ENCODE measurements around the gene LRRC34.

GRCh38 chr3:169804681-169805080 lies 8.0 kb downstream of the LRRC34 start:
- TF ChIP-seq CTCF (IDR thresholded peaks at IDR 0.05; ENCODE audit: insufficient read depth, low read length) (no peak), POLR2AphosphoS5 (IDR thresholded peaks at IDR 0.05; ENCODE audit: low read depth) (no peak), GABPA (IDR thresholded peaks at IDR 0.05; ENCODE audit: low read depth) (no peak)
- TF ChIP-seq, protein P1, sequence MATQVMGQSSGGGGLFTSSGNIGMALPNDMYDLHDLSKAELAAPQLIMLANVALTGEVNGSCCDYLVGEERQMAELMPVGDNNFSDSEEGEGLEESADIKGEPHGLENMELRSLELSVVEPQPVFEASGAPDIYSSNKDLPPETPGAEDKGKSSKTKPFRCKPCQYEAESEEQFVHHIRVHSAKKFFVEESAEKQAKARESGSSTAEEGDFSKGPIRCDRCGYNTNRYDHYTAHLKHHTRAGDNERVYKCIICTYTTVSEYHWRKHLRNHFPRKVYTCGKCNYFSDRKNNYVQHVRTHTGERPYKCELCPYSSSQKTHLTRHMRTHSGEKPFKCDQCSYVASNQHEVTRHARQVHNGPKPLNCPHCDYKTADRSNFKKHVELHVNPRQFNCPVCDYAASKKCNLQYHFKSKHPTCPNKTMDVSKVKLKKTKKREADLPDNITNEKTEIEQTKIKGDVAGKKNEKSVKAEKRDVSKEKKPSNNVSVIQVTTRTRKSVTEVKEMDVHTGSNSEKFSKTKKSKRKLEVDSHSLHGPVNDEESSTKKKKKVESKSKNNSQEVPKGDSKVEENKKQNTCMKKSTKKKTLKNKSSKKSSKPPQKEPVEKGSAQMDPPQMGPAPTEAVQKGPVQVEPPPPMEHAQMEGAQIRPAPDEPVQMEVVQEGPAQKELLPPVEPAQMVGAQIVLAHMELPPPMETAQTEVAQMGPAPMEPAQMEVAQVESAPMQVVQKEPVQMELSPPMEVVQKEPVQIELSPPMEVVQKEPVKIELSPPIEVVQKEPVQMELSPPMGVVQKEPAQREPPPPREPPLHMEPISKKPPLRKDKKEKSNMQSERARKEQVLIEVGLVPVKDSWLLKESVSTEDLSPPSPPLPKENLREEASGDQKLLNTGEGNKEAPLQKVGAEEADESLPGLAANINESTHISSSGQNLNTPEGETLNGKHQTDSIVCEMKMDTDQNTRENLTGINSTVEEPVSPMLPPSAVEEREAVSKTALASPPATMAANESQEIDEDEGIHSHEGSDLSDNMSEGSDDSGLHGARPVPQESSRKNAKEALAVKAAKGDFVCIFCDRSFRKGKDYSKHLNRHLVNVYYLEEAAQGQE (IDR thresholded peaks at IDR 0.05; ENCODE audit: insufficient replicate concordance, low read depth), result no peak
